Liver (tissue), 3 donors: ENCODE measurements around the gene CALML3.

Source experiments
- CTCF ChIP-seq: fragments of 150-350 bp; IDR thresholded peaks from 2 replicates; pipeline ENCODE4 v1.5.1; 2017; ENCODE audit warnings: improper control_type of control experiment, low read depth, low read length; ENCODE audit not compliant: missing input control
- EGR1 ChIP-seq, 2 donors: IDR thresholded peaks; 2 replicates each; pipeline ENCODE4 v1.6.1; 2016 to 2018; ENCODE audit warnings: antibody characterized with exemption in 2 of 2, low read depth in 2 of 2
- GABPA ChIP-seq, 2 donors: IDR thresholded peaks in 1 of 2; conservative IDR thresholded peaks in 1 of 2; 2 replicates each; pipeline ENCODE4 v1.6.1; 2016; ENCODE audit warnings: antibody characterized with exemption in 2 of 2, mild to moderate bottlenecking in 1 of 2, moderate library complexity in 1 of 2
- HNF4G ChIP-seq: IDR thresholded peaks from 2 replicates; pipeline ENCODE4 v1.6.1; 2016; ENCODE audit warnings: antibody characterized with exemption
- JUND ChIP-seq, 2 donors: IDR thresholded peaks; 2 replicates each; pipeline ENCODE4 v1.6.1; 2016; ENCODE audit warnings: antibody characterized with exemption in 2 of 2
- RAD21 ChIP-seq, 2 donors: IDR thresholded peaks; 2 replicates each; pipeline ENCODE4 v1.6.1; 2016; ENCODE audit warnings: antibody characterized with exemption in 2 of 2, mild to moderate bottlenecking in 2 of 2
- REST ChIP-seq: IDR thresholded peaks from 2 replicates; pipeline ENCODE4 v1.6.1; 2016; ENCODE audit warnings: antibody characterized with exemption, mild to moderate bottlenecking
- RXRA ChIP-seq, 2 donors: IDR thresholded peaks; 2 replicates each; pipeline ENCODE4 v1.6.1; 2017 to 2018; ENCODE audit warnings: antibody characterized with exemption in 2 of 2, mild to moderate bottlenecking in 1 of 2
- TAF1 ChIP-seq: conservative IDR thresholded peaks from 2 replicates; pipeline ENCODE4 v1.6.1; 2016; ENCODE audit warnings: antibody characterized with exemption, mild to moderate bottlenecking
- ZBTB33 ChIP-seq: IDR thresholded peaks from 2 replicates; pipeline ENCODE4 v1.6.1; 2016; ENCODE audit warnings: antibody characterized with exemption
- donor health status: healthy.
- donor health status: healthy.

GRCh38 chr10:5540080-5540479 lies 15.3 kb downstream of the CALML3 start:
- TF ChIP-seq CTCF: no peak
- no peak for TF ChIP-seq EGR1 (IDR thresholded peaks at IDR 0.05; ENCODE audit: low read depth in 2 of 2)
- no peak for TF ChIP-seq RAD21 (IDR thresholded peaks at IDR 0.05)
- TF ChIP-seq TAF1: no peak
- no peak for TF ChIP-seq REST
- TF ChIP-seq GABPA (IDR thresholded peaks at IDR 0.05 in 1 of 2, conservative IDR thresholded peaks at IDR 0.05 in 1 of 2): no peak
- TF ChIP-seq JUND (IDR thresholded peaks at IDR 0.05): no peak
- no peak for TF ChIP-seq ZBTB33
- TF ChIP-seq HNF4G: no peak
- TF ChIP-seq RXRA (IDR thresholded peaks at IDR 0.05): no peak
